Stimulated activated CD4-positive, alpha-beta T cell treated with anti-CD3 and anti-CD28 coated beads, Interleukin-2, amount 100 ng/mL, for 24 hours (primary cell): ENCODE results near the gene CCM2.

Experiments
- DNase-seq, 2 donors: peaks; one replicate each; pipeline ENCODE4 v3.0.0-alpha.2; 2020

The CCM2 gene

GRCh38 chr7:45036317-45036716 lies 36.3 kb downstream of the CCM2 start:
- no peak for DNase-seq

GRCh38 chr7:45036796-45037195 lies 36.8 kb downstream of the CCM2 start:
- DNase-seq = peak; percentile 35 to 36

GRCh38 chr7:45037876-45038275 lies 37.9 kb downstream of the CCM2 start:
- DNase-seq = no peak

GRCh38 chr7:45039106-45039505 lies 39.1 kb downstream of the CCM2 start:
- no peak for DNase-seq

- no peak for DNase-seq
These were observed 44.3 kb downstream of the CCM2 start for GRCh38 chr7:45044338-45044737.

GRCh38 chr7:45048748-45049147 lies 48.7 kb downstream of the CCM2 start:
- DNase-seq = no peak

- DNase-seq = no peak
These were observed 50.2 kb downstream of the CCM2 start for GRCh38 chr7:45050198-45050597.

GRCh38 chr7:45052011-45052410 lies 52.0 kb downstream of the CCM2 start:
- no peak for DNase-seq

- no peak for DNase-seq
These were observed 53.4 kb downstream of the CCM2 start for GRCh38 chr7:45053401-45053800.

- no peak for DNase-seq
These were observed 53.9 kb downstream of the CCM2 start for GRCh38 chr7:45053941-45054340.

GRCh38 chr7:45054442-45054841 lies 54.4 kb downstream of the CCM2 start:
- no peak for DNase-seq

GRCh38 chr7:45055016-45055415 lies 55.0 kb downstream of the CCM2 start:
- DNase-seq = no peak

- no peak for DNase-seq
These were observed 55.7 kb downstream of the CCM2 start for GRCh38 chr7:45055594-45056219.

GRCh38 chr7:45057878-45058277 lies 57.9 kb downstream of the CCM2 start:
- no peak for DNase-seq

- DNase-seq = no peak
These were observed 60.3 kb downstream of the CCM2 start for GRCh38 chr7:45060295-45060694.

- DNase-seq = no peak
These were observed 61.4 kb downstream of the CCM2 start for GRCh38 chr7:45061352-45061751.

GRCh38 chr7:45061806-45062425 lies 61.9 kb downstream of the CCM2 start:
- DNase-seq = no peak

GRCh38 chr7:45064047-45064725 lies 64.2 kb downstream of the CCM2 start:
- no peak for DNase-seq

- no peak for DNase-seq
These were observed 65.3 kb downstream of the CCM2 start for GRCh38 chr7:45065031-45065995.

- DNase-seq = no peak
These were observed 66.4 kb downstream of the CCM2 start for GRCh38 chr7:45066409-45066808.

- no peak for DNase-seq
These were observed 67.6 kb downstream of the CCM2 start for GRCh38 chr7:45067582-45067981.

- no peak for DNase-seq
These were observed 68.4 kb downstream of the CCM2 start for GRCh38 chr7:45068236-45069023.
